Measurements from ENCODE around the gene CDC6.
A peak's percentile ranks its signal among the peaks of the same experiment; 100 is the strongest.

Gene CDC6

DNA sequence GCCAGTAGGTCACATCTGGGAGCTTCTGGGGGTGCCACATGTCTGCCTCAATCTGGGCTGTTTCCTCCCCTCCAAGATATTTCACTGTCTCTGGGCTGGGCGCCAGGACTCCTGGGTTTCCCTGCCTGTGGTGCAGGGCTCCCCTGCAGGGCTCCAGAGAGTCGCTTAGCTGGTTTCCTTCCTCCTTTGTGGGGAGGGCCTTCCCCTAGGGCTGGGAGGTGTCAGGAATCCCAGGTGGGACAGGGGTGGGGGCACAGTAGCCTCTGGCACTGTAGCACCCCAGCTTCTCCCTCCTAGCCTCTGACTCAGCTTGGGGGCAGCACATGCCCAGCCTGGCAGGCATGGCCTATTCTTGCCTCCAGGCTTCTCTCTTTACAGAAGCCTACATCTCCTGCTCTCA lies 23.9 kb downstream of the CDC6 start:
- Mint-ChIP-seq H3K9me3 (no peaks in the 10 kb centered on the region), H3K27ac (no peak overlapping the region), H3K27me3 (ENCODE audit: low read depth, poor library complexity) (peaks cover 8% of the 10 kb centered on the region), H3K4me3 (no peak overlapping the region), H3K4me1 (no peaks in the 10 kb centered on the region), H3K36me3 (ENCODE audit: low read depth) (no peaks in the 10 kb centered on the region)
- no peak for DNase-seq
- TF ChIP-seq, protein P1, sequence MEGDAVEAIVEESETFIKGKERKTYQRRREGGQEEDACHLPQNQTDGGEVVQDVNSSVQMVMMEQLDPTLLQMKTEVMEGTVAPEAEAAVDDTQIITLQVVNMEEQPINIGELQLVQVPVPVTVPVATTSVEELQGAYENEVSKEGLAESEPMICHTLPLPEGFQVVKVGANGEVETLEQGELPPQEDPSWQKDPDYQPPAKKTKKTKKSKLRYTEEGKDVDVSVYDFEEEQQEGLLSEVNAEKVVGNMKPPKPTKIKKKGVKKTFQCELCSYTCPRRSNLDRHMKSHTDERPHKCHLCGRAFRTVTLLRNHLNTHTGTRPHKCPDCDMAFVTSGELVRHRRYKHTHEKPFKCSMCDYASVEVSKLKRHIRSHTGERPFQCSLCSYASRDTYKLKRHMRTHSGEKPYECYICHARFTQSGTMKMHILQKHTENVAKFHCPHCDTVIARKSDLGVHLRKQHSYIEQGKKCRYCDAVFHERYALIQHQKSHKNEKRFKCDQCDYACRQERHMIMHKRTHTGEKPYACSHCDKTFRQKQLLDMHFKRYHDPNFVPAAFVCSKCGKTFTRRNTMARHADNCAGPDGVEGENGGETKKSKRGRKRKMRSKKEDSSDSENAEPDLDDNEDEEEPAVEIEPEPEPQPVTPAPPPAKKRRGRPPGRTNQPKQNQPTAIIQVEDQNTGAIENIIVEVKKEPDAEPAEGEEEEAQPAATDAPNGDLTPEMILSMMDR (IDR thresholded peaks at IDR 0.05): no peak

DNA sequence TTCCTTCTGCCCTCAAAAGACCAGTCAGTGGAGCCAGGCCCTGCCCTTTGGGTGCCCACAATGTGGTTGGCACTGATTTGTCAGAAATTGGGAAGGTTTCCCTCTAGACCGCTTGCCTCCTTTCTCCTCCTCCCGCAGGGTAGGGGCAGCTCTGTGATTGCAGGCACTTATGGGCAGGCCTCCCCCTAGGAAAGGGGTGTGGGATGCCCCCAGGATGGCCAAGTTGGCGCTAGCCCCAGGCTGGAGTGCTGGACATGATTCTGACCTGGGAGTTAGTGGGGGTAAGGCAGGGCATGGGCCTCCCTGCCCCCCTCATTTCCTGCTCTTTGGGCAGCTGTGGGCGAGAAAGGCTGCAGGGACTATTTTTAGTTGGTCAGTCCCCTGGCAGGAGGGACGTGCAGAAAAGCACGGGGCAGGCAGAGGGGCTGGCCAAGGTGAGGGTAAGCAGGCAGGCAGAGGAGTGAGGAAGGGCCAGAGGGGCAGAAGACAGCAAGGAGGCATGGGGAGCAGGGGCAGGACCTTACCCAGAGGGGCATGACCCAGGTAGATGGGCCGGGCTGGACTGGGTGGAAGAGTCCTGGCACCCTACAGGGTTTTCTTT lies 24.6 kb downstream of the CDC6 start:
- H3K27me3 Mint-ChIP-seq (ENCODE audit: low read depth, poor library complexity): peaks cover 8% of the 10 kb centered on the region
- no peak for DNase-seq
- H3K4me3 Mint-ChIP-seq: no peak overlapping the region
- H3K4me1 Mint-ChIP-seq: peaks cover 3% of the 10 kb centered on the region
- H3K36me3 Mint-ChIP-seq (ENCODE audit: low read depth): no peaks in the 10 kb centered on the region
- no peaks in the 10 kb centered on the region for H3K9me3 Mint-ChIP-seq
- no peak overlapping the region for H3K27ac Mint-ChIP-seq
- TF ChIP-seq, protein P1 (IDR thresholded peaks at IDR 0.05): no peak

DNA sequence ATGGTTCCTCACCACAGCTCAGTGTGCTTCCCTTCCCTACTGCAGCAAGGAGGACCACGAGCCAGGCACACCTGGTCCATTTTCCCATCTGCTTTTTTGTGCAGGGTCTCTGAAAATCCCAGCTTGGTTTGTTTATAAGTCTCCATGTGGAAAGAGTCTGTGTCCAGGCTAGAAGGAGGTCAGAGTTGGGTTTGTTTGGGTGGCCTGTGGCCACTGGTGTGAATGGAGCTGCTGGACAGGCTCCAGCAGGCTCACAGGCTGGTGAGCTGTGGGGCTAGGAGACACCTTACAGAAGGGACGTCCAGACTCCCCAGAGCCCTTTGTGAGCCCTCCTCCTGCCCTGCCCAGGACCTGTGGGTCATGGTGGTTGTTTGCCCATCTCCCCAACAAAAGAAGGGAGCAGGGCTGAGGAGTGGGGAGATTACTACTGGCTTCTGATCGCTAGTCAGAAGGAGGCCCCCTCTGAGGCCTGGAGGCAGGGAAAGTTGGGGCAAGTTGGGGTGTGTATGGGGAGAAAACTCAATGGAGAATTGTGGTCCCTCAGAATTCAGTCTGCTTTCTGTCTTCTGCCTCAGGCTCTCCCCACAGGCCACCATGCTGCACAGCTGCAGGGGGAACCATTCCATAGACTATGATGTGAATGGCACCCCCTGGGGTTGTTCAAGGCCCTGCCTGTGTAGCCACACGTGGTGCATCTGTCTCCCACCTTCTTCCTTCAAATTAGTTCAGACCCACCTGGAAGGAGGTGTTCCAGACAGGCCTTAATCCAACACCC lies 25.4 kb downstream of the CDC6 start:
- Mint-ChIP-seq H3K27me3 (ENCODE audit: low read depth, poor library complexity) (peaks cover 11% of the 10 kb centered on the region), H3K36me3 (ENCODE audit: low read depth) (no peaks in the 10 kb centered on the region), H3K4me1 (peaks cover 12% of the 10 kb centered on the region), H3K4me3 (no peak overlapping the region), H3K27ac (no peak overlapping the region), H3K9me3 (no peaks in the 10 kb centered on the region)
- no peak for DNase-seq
- TF ChIP-seq, protein P1 (IDR thresholded peaks at IDR 0.05): no peak

DNA sequence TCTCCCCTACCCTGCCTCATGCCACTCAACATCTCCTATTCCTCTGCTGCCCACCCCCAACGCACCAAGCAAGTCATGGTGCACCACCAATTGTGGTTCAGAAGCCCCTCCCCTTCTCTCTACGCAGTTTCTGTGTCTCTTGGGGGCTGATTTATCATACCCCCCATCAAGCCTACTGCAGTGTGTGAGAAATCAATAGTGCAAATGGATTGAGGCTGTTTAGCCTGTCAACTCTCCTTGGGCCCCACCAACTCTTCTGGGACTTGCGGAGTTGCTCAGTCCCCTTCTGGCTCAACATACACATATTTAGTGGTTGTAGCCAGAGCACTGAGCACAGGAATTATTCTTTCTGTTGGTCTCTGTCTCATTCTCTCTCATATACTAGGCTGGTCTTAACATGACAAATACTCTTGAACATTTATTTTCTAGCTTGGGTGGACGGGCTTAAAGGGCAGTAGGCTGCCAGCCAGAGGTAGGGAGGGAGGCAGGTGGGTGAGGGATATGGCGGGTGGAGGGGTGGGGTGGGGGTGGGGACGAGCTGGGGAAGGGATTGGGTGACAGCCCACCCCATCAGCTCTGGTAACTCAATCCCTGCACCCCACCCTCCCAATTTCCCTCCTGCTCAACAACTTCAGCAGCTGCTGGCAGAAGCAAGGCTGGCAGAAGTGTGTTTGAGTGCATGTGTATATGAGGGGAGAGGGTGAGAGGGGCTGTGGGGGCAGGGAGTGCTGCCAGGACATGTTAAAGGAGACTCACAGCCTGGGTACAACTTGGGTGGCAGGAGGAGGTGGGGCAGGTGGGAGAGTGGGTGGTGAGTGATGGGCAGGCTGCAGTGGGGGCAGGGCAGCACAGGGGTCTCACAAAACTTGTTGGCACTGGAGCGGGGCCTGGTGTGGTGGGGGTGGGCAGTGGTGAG lies 26.2 kb downstream of the CDC6 start:
- no peak overlapping the region for H3K27ac Mint-ChIP-seq
- H3K36me3 Mint-ChIP-seq (ENCODE audit: low read depth): no peaks in the 10 kb centered on the region
- H3K4me3 Mint-ChIP-seq: peak overlapping the region; percentile 8
- TF ChIP-seq, protein P1 (IDR thresholded peaks at IDR 0.05): no peak
- no peak for DNase-seq
- H3K27me3 Mint-ChIP-seq (ENCODE audit: low read depth, poor library complexity): peaks cover 12% of the 10 kb centered on the region
- peaks cover 18% of the 10 kb centered on the region for H3K4me1 Mint-ChIP-seq
- no peaks in the 10 kb centered on the region for H3K9me3 Mint-ChIP-seq

DNA sequence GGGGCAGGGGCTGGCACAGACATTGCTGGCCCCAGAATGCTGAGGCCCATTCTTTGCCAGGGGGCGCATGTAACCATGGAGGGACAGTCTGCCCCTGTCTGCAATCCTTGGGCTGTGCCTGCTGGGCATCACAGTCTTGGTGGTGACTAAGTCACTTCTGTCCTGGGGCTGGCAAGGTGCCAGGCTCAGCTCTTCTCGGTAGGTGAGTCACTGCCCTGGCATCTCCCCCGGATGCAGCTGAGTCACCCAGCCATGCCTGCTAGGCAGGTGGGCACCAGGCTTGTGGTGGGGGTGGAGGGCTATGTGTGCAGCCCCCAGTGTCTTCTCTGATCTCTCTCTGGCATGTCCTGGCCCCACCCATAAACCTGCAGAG lies 26.9 kb downstream of the CDC6 start:
- Mint-ChIP-seq H3K4me3 (no peak overlapping the region), H3K4me1 (peaks cover 25% of the 10 kb centered on the region), H3K9me3 (no peaks in the 10 kb centered on the region), H3K27ac (no peak overlapping the region), H3K36me3 (ENCODE audit: low read depth) (no peaks in the 10 kb centered on the region), H3K27me3 (ENCODE audit: low read depth, poor library complexity) (peaks cover 16% of the 10 kb centered on the region)
- TF ChIP-seq, protein P1 (IDR thresholded peaks at IDR 0.05): no peak
- DNase-seq: no peak
